GM19025 (cell line): ENCODE results near the gene APOA5.
"Not testable (repeated sequence)": the region's sequence is repeated elsewhere in the genome, so short reads cannot be mapped to it uniquely, and the experiment has no call there.

Source experiments
- ATAC-seq: cut with Tn5 transposase; IDR thresholded peaks from one replicate; pipeline ENCODE4 v1.9.1; 2021; ENCODE audit warnings: mild to moderate bottlenecking, low read depth, moderate library complexity; ENCODE audit not compliant: unreplicated experiment

The APOA5 gene

DNA sequence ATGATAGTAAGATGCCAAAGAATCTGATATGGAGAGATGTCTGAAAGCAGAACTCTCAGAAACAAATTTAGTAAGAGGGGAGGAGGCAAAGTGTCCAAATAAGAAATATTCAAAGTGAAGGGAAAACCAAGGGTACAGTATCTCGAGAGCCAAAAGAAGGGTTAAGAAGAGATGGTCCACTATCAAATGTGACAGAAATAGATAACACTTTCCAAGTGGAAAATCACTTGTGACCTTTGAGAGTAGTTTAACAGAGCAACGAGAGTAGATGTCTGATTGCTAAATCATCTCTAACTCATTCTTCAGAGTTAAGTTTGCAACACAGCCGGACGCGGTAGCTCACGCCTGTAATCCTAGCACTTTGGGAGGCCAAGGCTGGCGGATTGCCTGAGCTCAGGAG is 14.6 kb downstream of the APOA5 start:
- ATAC-seq: no peak

DNA sequence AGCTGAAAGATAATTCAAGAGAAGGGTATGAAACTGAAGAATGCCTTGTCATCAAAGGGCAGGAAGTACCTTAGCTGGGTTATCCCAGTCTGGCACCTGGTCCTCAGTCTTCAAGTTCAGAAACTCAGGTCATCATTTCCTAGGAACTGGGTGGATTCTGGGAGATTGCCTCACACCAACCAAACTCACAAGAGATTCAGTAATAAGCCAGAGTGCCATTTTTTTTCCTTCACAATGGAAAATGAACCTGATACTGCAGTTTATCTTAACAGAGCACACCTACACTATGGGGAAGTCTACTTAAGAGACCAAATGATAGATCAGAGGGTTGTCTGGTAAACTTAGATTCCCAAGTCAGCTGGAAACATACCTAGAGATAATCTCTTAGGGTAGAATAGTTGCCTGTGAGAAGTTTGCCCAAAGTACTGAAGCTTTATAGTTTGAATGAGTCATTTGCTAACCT is 15.1 kb downstream of the APOA5 start:
- no peak for ATAC-seq

DNA sequence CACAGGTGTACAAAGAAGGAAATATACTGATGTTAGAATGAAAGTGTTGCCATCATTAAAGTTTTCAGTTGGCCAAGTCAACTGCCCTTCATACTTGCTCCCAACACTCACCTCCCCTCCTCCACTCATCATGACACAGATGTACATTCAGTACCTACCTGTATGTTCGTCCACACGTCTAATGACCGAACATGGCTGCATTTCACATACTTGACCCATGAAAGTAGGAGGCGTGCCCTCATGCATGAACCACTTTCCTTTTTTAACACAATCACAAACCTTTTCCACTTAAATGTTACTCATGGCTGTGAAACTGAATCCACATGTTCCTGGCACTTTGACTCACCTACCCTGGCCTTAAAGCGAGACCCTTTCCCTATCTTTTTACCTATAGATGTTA is 15.7 kb downstream of the APOA5 start:
- ATAC-seq: no peak

DNA sequence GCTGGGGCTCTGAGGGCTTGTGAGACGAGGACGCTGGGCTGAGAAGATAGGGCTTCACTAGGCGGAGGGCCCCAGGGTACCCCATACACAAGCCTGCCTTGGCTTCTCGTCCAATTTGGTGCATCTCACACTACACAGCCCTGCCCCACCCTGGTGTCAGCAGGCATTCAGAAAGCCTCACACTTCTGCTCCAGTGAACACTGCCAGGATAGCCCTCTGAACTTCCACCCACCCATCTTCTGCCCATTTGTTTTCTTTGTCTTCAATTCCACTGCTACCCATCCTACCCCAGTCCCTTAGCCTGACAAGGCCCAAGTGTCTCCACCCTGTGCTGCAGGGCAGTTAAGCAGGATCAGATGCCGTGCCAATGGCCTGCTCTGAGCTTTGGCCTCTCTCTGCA is 17.0 kb downstream of the APOA5 start:
- ATAC-seq: no peak

DNA sequence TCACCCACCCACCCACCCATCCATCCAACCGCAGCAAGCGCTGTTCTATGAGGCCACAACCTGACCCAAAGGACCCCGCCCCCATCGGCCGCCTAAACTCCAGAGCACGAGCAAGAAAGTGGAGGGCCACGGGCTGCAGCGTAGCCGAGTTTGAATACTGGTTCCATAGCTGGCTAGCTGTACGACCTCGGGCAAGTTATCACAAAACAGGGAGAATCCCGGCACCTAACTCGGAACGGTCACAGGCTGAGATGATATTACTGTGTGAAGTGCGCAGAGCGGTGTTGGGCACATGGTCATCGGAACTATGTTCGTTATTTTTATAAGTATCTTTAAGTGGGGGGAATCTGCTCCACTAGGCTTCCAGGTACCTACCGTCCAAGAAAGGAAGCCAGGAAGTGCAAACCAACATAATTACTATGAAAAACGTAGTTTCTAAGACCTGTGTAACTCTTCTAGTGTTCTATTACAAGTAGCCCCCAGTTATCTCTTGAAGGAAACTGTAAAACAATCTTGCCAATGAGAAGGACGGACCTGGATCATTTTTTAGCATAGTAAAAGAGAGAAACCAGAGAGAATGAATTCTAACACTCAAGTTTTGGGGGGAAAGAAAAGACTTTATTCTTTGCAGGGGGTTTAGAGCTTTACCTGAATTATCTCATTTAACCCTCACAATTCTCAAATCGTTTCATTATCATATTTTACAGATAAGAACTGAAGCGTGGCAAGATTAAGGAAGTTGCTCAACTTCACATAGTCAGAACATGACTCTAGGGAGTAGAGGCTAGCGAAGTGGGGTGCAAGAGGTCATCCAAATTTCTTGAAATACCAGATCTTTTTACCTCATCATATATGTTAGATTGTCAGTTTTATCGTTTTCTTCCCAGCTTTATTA is 18.2 kb downstream of the APOA5 start:
- ATAC-seq: no peak

DNA sequence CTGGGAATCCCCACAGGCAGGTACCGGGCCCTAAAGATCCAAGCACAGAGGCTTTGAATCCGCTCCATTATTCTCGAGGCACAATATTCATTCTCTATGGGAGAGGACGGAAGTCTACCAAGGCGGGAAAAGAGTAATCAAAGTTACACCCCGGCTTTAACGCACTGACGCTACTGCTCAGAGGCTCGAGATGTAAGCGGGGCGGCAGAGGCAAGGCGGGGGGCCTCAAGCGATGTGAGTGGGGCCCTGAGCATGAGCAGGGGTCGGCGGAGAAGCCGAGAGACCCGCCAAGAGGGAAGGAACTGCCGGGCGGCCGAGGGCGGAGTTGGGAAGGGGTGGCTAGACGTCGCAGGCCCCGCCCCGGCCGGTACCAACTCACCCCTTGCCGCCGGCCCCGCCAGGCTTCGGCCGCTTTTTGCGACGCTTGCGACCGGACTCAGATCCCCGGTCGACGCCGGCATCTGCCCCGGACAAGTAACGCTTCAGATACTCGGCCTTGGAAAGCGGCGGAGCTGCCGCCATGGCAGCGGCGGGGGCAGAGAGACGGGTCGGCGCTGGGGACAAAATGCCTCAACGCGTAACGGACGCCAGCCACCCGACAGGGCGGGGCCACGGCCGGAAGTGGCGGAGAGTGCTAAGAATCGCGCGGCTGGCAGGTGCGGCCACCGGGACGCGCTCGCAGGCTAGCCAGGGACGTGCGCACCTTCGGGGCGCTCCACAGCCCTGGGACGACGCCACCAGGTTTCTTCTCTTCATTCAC is 19.1 kb downstream of the APOA5 start, which contains the start of gene BUD13:
Gene BUD13, minus strand, starts transcription at position 545 of the 760 bp plus-strand sequence. Its CDS starts 23 bp downstream, at position 522.
- peak; percentile 77 for ATAC-seq

DNA sequence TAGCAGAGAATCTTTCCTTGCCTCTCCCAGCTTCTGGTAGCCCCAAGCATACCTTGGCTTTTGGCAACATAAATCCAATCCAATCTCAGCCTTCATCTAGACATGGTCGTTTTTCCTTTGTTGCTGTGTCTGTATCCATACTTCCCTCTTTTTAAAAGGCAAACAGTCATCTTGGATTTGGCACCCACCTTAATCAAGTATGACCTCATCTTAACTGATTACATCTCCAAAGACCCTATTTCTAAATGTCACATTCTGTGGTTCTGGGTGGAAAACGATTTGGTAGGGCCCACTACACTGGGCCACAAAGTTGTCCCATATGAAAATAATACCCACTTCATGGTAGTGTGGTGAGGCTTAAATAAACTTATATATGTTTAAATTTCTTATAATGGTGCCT is 19.7 kb downstream of the APOA5 start:
- no peak for ATAC-seq

DNA sequence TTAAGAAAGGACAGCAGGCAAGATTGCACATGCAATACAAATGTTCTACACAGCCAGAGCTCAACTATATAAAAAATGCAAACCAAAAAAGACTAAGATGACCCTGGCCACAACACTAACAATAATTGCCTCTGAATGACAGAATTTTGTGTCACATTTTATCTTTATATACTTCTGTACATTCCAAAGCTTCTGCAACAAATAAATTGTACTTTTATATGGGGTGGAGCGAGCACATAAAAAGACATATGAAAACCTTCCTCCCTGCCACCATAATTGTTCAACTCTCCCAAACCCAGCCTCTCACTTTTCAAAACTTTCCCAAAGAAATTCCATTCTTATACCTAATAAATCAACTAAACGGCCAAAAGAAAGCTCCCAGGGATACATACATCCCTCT is 29.5 kb downstream of the APOA5 start:
- no peak for ATAC-seq

DNA sequence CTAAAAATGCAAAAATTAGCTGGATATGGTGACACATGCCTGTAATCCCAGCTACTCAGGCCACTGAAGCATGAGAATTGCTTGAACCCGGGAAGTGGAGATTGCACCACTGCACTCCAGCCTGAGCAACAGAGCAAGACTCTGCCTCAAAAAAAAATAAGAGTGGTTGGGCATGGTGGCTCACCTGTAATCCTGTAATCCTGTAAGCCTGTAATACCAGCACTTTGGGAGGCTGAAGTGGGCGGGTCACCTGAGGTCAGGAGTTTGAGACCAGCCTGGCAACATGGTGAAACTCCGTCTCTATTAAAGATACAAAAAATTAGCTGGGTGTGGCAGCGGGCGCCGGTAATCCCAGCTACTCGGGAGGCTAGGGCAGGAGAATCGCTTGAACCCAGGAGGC is 35.6 kb downstream of the APOA5 start:
- not testable (repeated sequence) for ATAC-seq

DNA sequence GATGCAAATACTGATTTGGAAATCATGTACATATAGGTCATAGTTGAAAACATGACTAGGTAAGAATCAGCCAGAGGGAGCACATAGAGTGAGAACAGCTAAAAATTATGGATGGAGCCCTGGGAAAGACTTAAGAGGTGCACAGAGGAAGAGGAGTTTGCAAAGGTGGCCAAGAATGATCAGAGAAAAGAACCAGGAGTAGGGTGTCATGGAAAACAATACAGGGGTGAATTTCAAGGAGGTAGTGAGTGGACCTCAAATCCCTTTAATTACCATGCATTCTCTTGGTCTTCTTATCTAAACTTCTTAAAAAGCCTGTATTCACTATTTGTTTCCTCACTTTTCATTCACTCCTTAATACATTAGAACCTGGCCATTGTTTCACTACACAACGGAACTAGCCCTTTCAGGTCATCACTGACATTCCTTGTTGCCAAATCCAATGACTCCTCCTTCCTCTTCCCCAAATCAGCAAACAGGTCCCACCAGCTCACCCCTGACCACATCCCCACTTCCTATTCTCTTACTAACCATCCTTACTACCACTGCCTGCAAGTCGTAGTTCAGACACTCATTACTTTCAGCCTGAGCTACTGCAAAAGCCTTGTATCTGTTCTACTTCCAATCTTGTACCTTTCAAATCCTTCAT is 41.5 kb downstream of the APOA5 start:
- ATAC-seq: no peak

DNA sequence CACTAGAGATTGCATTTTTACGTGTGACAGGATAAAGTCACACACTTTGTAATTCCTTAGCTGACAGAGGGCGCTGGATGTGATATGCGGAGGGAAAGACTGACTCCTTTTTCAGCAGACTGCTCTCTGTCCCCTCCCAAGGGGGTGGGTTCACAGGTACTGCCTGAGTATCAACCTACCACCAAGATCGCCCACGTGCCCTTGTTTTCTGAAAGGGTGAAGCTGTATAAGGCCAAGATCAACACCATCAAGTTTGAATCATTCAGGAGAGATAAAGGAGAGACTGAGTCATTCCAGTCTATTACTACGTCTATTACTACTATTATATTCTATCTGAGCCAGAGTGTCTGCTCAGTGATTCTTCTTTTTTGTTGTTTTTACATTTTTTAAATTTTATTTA is 49.6 kb downstream of the APOA5 start:
- ATAC-seq: no peak

DNA sequence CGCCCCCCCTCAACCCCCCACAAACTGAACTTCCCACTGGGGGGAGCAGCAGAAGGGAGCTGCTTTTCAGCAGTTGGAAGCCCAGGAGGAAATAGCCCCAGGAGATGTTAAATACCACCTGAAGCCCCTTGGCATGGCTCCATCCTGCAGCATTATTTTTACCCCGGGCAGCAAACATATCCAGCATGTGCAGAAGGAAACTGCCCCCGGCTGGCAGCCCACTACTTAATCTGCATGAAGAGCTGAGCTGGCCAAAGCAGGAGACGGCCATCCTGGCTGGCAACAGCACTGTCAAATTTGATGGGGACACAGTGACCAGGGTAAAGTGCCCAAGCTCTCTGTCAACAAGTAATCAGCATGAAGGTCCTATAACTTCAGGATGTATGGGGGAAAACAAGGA is 50.9 kb downstream of the APOA5 start:
- no peak for ATAC-seq
